ENCODE data around the gene TNRC18.

TNRC18 gene

GRCh38 chr7:5428478-5429252, 5.0 kb upstream of the TNRC18 start:
- peak; percentile 78 for DNase-seq (ENCODE audit: low read depth)

- no peak for DNase-seq (ENCODE audit: low read depth)
Observed at GRCh38 chr7:5426226-5426475, 2.5 kb upstream of the TNRC18 start.

- peak; percentile 71 for DNase-seq (ENCODE audit: low read depth)
Observed at GRCh38 chr7:5425507-5426225, 2.0 kb upstream of the TNRC18 start.

- no peak for DNase-seq (ENCODE audit: low read depth)
Observed at GRCh38 chr7:5424749-5425506, 1.3 kb upstream of the TNRC18 start.

- peak; percentile 88 for DNase-seq (ENCODE audit: low read depth)
Observed at GRCh38 chr7:5423976-5424748, 528 bp upstream of the TNRC18 start.

- DNase-seq (ENCODE audit: low read depth) = no peak
Observed at GRCh38 chr7:5422396-5423305, 983 bp downstream of the TNRC18 start.

GRCh38 chr7:5421714-5422395, 1.8 kb downstream of the TNRC18 start:
- no peak for DNase-seq (ENCODE audit: low read depth)

- no peak for DNase-seq (ENCODE audit: low read depth)
Observed at GRCh38 chr7:5420881-5421713, 2.5 kb downstream of the TNRC18 start.

GRCh38 chr7:5420067-5420880, 3.4 kb downstream of the TNRC18 start:
- no peak for DNase-seq (ENCODE audit: low read depth)

- no peak for DNase-seq (ENCODE audit: low read depth)
Observed at GRCh38 chr7:5419539-5420066, 4.0 kb downstream of the TNRC18 start.

GRCh38 chr7:5418285-5418582, 5.4 kb downstream of the TNRC18 start:
- DNase-seq (ENCODE audit: low read depth) = no peak

- DNase-seq (ENCODE audit: low read depth) = no peak
Observed at GRCh38 chr7:5417106-5418071, 6.2 kb downstream of the TNRC18 start.

GRCh38 chr7:5414916-5415315, 8.7 kb downstream of the TNRC18 start:
- no peak for DNase-seq (ENCODE audit: low read depth)

GRCh38 chr7:5413449-5413786, 10.2 kb downstream of the TNRC18 start:
- DNase-seq (ENCODE audit: low read depth) = no peak

GRCh38 chr7:5408777-5409176, 14.9 kb downstream of the TNRC18 start:
- no peak for DNase-seq (ENCODE audit: low read depth)

GRCh38 chr7:5406957-5407945, 16.4 kb downstream of the TNRC18 start:
- DNase-seq (ENCODE audit: low read depth) = no peak

Data from CMK (cell line).